Caco-2 (cell line): ENCODE data around the gene BCL10. TPM values are rescaled to one million over a fixed set of nuclear protein-coding genes. Genes with fewer than 3 reads are reported as not detected.

ENCODE experiments used
- BruUV-seq: library from RNA; stranded (reverse); fragments of 400-500 nt; replicated peaks from 2 replicates; lab custom pipeline; 2021; lab: Mats Ljungman, UMichigan
- CTCF ChIA-PET: fragments of 300-600 bp; sonication (Branson Sonifier 250); formaldehyde crosslinking; loops from one replicate; lab custom pipeline; 2022; ENCODE audit warnings: antibody characterized with exemption; lab: Charles Lee
- POLR2A ChIA-PET: fragments of 300-600 bp; sonication (Branson Sonifier 250); formaldehyde crosslinking; loops from one replicate; lab custom pipeline; 2022; ENCODE audit warnings: antibody characterized with exemption; lab: Charles Lee
- DNase-seq, 2 experiments: peaks; one replicate each; pipeline versions ENCODE4 v3.0.0 to v3.0.0-alpha.2; 2020 to 2022
- H3K27me3 ChIP-seq: replicated peaks from 2 replicates; pipeline ENCODE4 v1.6.0; 2011; ENCODE audit warnings: low read length; ENCODE audit not compliant: control insufficient read depth, insufficient read depth
- H3K36me3 ChIP-seq: 2 replicates; pipeline ENCODE4 v1.5.1; 2011; ENCODE audit warnings: low read length; ENCODE audit not compliant: control insufficient read depth, insufficient read depth
- H3K4me1 ChIP-seq: fragments of 250-450 bp; sonication (Bioruptor Pico); 2 replicates; pipeline ENCODE4 v1.5.1; 2020; ENCODE audit warnings: mild to moderate bottlenecking
- H3K4me3 ChIP-seq: 2 replicates; pipeline ENCODE4 v1.5.1; 2011; ENCODE audit warnings: low read depth, mild to moderate bottlenecking, control low read depth, low read length
- H3K9me3 ChIP-seq: fragments of 250-450 bp; sonication (Bioruptor Pico); 2 replicates; pipeline ENCODE4 v1.5.1; 2020; ENCODE audit warnings: mild to moderate bottlenecking, moderate library complexity
- H3K27ac Mint-ChIP-seq: one replicate; pipeline ENCODE4 v1.8.0; 2022; ENCODE audit warnings: mixed read lengths; ENCODE audit not compliant: unreplicated experiment
- H3K27me3 Mint-ChIP-seq: one replicate; pipeline ENCODE4 v1.8.0; 2022; ENCODE audit warnings: mixed read lengths; ENCODE audit not compliant: insufficient read depth, unreplicated experiment
- H3K36me3 Mint-ChIP-seq: one replicate; pipeline ENCODE4 v1.8.0; 2022; ENCODE audit warnings: mild to moderate bottlenecking, mixed read lengths; ENCODE audit not compliant: insufficient read depth, unreplicated experiment
- H3K4me1 Mint-ChIP-seq: one replicate; pipeline ENCODE4 v1.8.0; 2022; ENCODE audit warnings: low read depth, mixed read lengths; ENCODE audit not compliant: unreplicated experiment
- H3K4me3 Mint-ChIP-seq: one replicate; pipeline ENCODE4 v1.8.0; 2022; ENCODE audit warnings: mild to moderate bottlenecking, moderate library complexity, mixed read lengths; ENCODE audit not compliant: unreplicated experiment
- H3K9me3 Mint-ChIP-seq: one replicate; pipeline ENCODE4 v1.8.0; 2022; ENCODE audit warnings: mixed read lengths; ENCODE audit not compliant: unreplicated experiment
- CTCF ChIP-seq, 2 experiments: fragments of 200-600 bp in 1 of 2; IDR thresholded peaks; 1 replicate in 1 of 2; 2 replicates in 1 of 2; pipeline versions ENCODE4 v1.5.1 to v1.8.0; 2011 to 2022; ENCODE audit warnings: antibody characterized with exemption in 1 of 2, control low read depth in 1 of 2, inconsistent platforms in 1 of 2, low read depth in 1 of 2, low read length in 1 of 2, mild to moderate bottlenecking in 1 of 2, moderate library complexity in 1 of 2; ENCODE audit not compliant: insufficient read depth in 1 of 2, severe bottlenecking in 1 of 2, unreplicated experiment in 1 of 2
- intact Hi-C: fragments of 100-400 bp; cut with micrococcal nuclease; formaldehyde crosslinking; loops from one replicate; pipeline ENCODE4 v1.10.0; 2022; ENCODE audit not compliant: unreplicated experiment
- total RNA-seq: library from RNA; stranded (reverse); gene quantifications from 2 replicates; pipeline ENCODE4 v1.2.3, GENCODE V29; 2022

The BCL10 gene
- total RNA-seq, 1 experiment from 2014 or later: 18.1 TPM

GRCh38 chr1:85314726-85315125 is 38.3 kb upstream of the BCL10 start:
- intact Hi-C loops: no loop called here
- Histone ChIP-seq H3K36me3 (no peaks in the 10 kb centered on the region), H3K4me1 (peaks cover 9% of the 10 kb centered on the region), H3K27me3 (no peaks in the 10 kb centered on the region), H3K4me3 (no peak overlapping the region), H3K9me3 (no peaks in the 10 kb centered on the region)
- no peak for DNase-seq
- Mint-ChIP-seq H3K4me3 (no peak overlapping the region), H3K27ac (no peak overlapping the region), H3K36me3 (peaks cover 5% of the 10 kb centered on the region), H3K27me3 (no peaks in the 10 kb centered on the region), H3K4me1 (peaks cover 5% of the 10 kb centered on the region), H3K9me3 (no peaks in the 10 kb centered on the region)
- no peak for TF ChIP-seq CTCF (IDR thresholded peaks at IDR 0.05; ENCODE audit: insufficient read depth in 1 of 2, low read depth in 1 of 2, low read length in 1 of 2, severe bottlenecking in 1 of 2, unreplicated experiment in 1 of 2)
- POLR2A ChIA-PET: no interaction called here
- CTCF ChIA-PET: no interaction called here
- BruUV-seq: no TSS peak

GRCh38 chr1:85313888-85314696 is 37.7 kb upstream of the BCL10 start:
- Mint-ChIP-seq H3K9me3 (no peaks in the 10 kb centered on the region), H3K27me3 (no peaks in the 10 kb centered on the region), H3K4me3 (no peak overlapping the region), H3K27ac (no peak overlapping the region), H3K36me3 (no peaks in the 10 kb centered on the region), H3K4me1 (no peaks in the 10 kb centered on the region)
- no peaks in the 10 kb centered on the region for H3K9me3 ChIP-seq
- no peak overlapping the region for H3K4me3 ChIP-seq
- intact Hi-C loops: no loop called here
- peaks cover 10% of the 10 kb centered on the region for H3K4me1 ChIP-seq
- no peaks in the 10 kb centered on the region for H3K27me3 ChIP-seq
- DNase-seq: no peak
- no peaks in the 10 kb centered on the region for H3K36me3 ChIP-seq
- no TSS peak for BruUV-seq
- CTCF ChIA-PET: no interaction called here
- no peak for TF ChIP-seq CTCF (IDR thresholded peaks at IDR 0.05; ENCODE audit: insufficient read depth in 1 of 2, low read depth in 1 of 2, low read length in 1 of 2, severe bottlenecking in 1 of 2, unreplicated experiment in 1 of 2)
- POLR2A ChIA-PET: no interaction called here

GRCh38 chr1:85311818-85312217 is 35.4 kb upstream of the BCL10 start:
- Mint-ChIP-seq H3K27me3 (no peaks in the 10 kb centered on the region), H3K36me3 (peaks cover 5% of the 10 kb centered on the region), H3K9me3 (no peaks in the 10 kb centered on the region), H3K4me1 (no peaks in the 10 kb centered on the region), H3K4me3 (no peak overlapping the region), H3K27ac (no peak overlapping the region)
- CTCF ChIA-PET: no interaction called here
- intact Hi-C loops: no loop called here
- POLR2A ChIA-PET: no interaction called here
- TF ChIP-seq CTCF (IDR thresholded peaks at IDR 0.05; ENCODE audit: insufficient read depth in 1 of 2, low read depth in 1 of 2, low read length in 1 of 2, severe bottlenecking in 1 of 2, unreplicated experiment in 1 of 2): no peak
- Histone ChIP-seq H3K4me1 (peaks cover 16% of the 10 kb centered on the region), H3K4me3 (no peak overlapping the region), H3K36me3 (no peaks in the 10 kb centered on the region), H3K9me3 (no peaks in the 10 kb centered on the region), H3K27me3 (no peaks in the 10 kb centered on the region)
- DNase-seq: no peak
- no TSS peak for BruUV-seq
